ENCODE measurements around the gene RPL41. TPM values are rescaled to one million over a fixed set of nuclear protein-coding genes. Genes with fewer than 3 reads are reported as not detected.

RPL41 gene
- total and polyA plus RNA-seq, 9 of the 15 experiments (the other 6 are each of a cell fraction or from before 2014, with no cell fraction given) = 3,403 to 11,276 (median 5,604) TPM

- ATAC-seq (peak; percentile 88), DNase-seq (ENCODE audit: extremely low read depth in 1 of 4, low spot score in 3 of 4) (peak; percentile 87 to 100 (median 90)), FAIRE-seq (peak; percentile 99)
- Histone ChIP-seq H3K79me2 (ENCODE audit: control insufficient read depth, insufficient read depth, low read length) (peaks cover 28% of the 10 kb centered on the region), H3K4me1 (replicated peaks in 1 of 2; ENCODE audit: control insufficient read depth in 2 of 2, insufficient read depth in 2 of 2, low read length in 2 of 2) (peaks cover 16 to 17% of the 10 kb centered on the region in 2 experiments), H3K9ac (ENCODE audit: insufficient read depth in 1 of 2, low read depth in 2 of 2, low read length in 2 of 2) (peak within 1 kb of the TSS; percentile 93 to 97), H3K9me1 (ENCODE audit: control insufficient read depth, insufficient read depth, low read length) (no peaks in the 10 kb centered on the region), H3K4me3 (peak within 1 kb of the TSS; percentile 59), H3K9me3 (replicated peaks; ENCODE audit: control insufficient read depth, insufficient read depth, low read depth, low read length) (peaks cover 6% of the 10 kb centered on the region), H3K4me2 (ENCODE audit: insufficient read depth, low read length) (peak within 1 kb of the TSS; percentile 95), H4K20me1 (replicated peaks; ENCODE audit: control insufficient read depth, insufficient read depth, low read length) (no peaks in the 10 kb centered on the region), H3K36me3 (ENCODE audit: control insufficient read depth, insufficient read depth, low read length) (peaks cover 40% of the 10 kb centered on the region), H3K27me3 (ENCODE audit: control insufficient read depth in 2 of 2, insufficient read depth in 2 of 2, low read length in 2 of 2) (no peaks in the 10 kb centered on the region), H2AFZ (ENCODE audit: low read depth, low read length) (peak within 1 kb of the TSS; percentile 82), H3K27ac (ENCODE audit: extremely low read depth, low read depth, low read length) (peak within 1 kb of the TSS; percentile 97)
- intact Hi-C loops (cut with micrococcal nuclease) = loop anchor here (1.0 to 5.0 kb wide), 5 partner anchors 33 to 519 kb away; partner anchors contain the start of genes ANKRD52, CS and MYL6
- ChIA-PET CTCF (ENCODE audit: low intra/inter-chr PET ratio) (interaction anchor here (0.6 to 3.8 kb wide), 7 partner anchors 70 to 188 kb away, joined by 3 to 36 read pairs (median 6); partner anchors contain the start of genes ANKRD52, NABP2 and SMARCC2), POLR2A (interaction anchor here (0.6 to 5.3 kb wide), 37 partner anchors 10 to 1833 kb away, joined by 3 to 125 read pairs (median 4); partner anchors contain the start of genes COQ10A, ESYT1, ITGA7 and MYL6)
- no TSS peak for BruUV-seq (replicated peaks)
- under 1% methylated on average over 59 of the region's 61 CpGs for WGBS (ENCODE audit: insufficient coverage, low coverage, missing lambda C conversion rate)
- in situ Hi-C loops (cut with MboI) = no loop called here
- TF ChIP-seq KHSRP (IDR thresholded peaks at IDR 0.05) (peak; percentile 84), HMG20A (CRISPR knock-in tag; conservative IDR thresholded peaks at IDR 0.05) (no peak), CHCHD3 (CRISPR knock-in tag; IDR thresholded peaks at IDR 0.05) (no peak), ZBTB9 (CRISPR knock-in tag; IDR thresholded peaks at IDR 0.05) (peak; percentile 94), NFIC (IDR thresholded peaks at IDR 0.05) (peak; percentile 43; the same call in 1 of the 2 replicates), MEF2A (IDR thresholded peaks at IDR 0.05; ENCODE audit: control insufficient read depth, low read depth, low read length) (no peak), ZBTB33 (CRISPR knock-in tag; IDR thresholded peaks at IDR 0.05) (peak; percentile 59; the same call in 1 of the 2 replicates), MEIS2 (IDR thresholded peaks at IDR 0.05; ENCODE audit: partially characterized antibody) (peak; percentile 6)
- TF ChIP-seq, protein P1, sequence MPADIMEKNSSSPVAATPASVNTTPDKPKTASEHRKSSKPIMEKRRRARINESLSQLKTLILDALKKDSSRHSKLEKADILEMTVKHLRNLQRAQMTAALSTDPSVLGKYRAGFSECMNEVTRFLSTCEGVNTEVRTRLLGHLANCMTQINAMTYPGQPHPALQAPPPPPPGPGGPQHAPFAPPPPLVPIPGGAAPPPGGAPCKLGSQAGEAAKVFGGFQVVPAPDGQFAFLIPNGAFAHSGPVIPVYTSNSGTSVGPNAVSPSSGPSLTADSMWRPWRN (IDR thresholded peaks at IDR 0.05; ENCODE audit: low read depth) = no peak
- TF ChIP-seq, protein P2, sequence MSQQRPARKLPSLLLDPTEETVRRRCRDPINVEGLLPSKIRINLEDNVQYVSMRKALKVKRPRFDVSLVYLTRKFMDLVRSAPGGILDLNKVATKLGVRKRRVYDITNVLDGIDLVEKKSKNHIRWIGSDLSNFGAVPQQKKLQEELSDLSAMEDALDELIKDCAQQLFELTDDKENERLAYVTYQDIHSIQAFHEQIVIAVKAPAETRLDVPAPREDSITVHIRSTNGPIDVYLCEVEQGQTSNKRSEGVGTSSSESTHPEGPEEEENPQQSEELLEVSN (IDR thresholded peaks at IDR 0.05; ENCODE audit: borderline replicate concordance in 1 of 2, extremely low read depth in 1 of 2, insufficient read depth in 1 of 2, insufficient read length in 1 of 2, low read depth in 1 of 2, low read length in 1 of 2, poor library complexity in 1 of 2, severe bottlenecking in 1 of 2) = peak; percentile 80 to 83
- TF ChIP-seq, protein P3, sequence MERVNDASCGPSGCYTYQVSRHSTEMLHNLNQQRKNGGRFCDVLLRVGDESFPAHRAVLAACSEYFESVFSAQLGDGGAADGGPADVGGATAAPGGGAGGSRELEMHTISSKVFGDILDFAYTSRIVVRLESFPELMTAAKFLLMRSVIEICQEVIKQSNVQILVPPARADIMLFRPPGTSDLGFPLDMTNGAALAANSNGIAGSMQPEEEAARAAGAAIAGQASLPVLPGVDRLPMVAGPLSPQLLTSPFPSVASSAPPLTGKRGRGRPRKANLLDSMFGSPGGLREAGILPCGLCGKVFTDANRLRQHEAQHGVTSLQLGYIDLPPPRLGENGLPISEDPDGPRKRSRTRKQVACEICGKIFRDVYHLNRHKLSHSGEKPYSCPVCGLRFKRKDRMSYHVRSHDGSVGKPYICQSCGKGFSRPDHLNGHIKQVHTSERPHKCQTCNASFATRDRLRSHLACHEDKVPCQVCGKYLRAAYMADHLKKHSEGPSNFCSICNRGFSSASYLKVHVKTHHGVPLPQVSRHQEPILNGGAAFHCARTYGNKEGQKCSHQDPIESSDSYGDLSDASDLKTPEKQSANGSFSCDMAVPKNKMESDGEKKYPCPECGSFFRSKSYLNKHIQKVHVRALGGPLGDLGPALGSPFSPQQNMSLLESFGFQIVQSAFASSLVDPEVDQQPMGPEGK (CRISPR knock-in tag; IDR thresholded peaks at IDR 0.05; ENCODE audit: borderline replicate concordance) = peak; percentile 85; the same call in 1 of the 2 replicates
Observed at GRCh38 chr12:56117778-56118687, 1.6 kb downstream of the RPL41 start, which contains the start of gene ZC3H10. Gene ZC3H10, plus strand, starts transcription at chr12:56118266. Its CDS starts 2,297 bp downstream, at chr12:56120563.

Measured in K562 (cell line).